ENCODE results near the gene EFCAB12.
A peak's percentile ranks its signal among the peaks of the same experiment; 100 is the strongest.
"Not testable (repeated sequence)": the region's sequence is repeated elsewhere in the genome, so short reads cannot be mapped to it uniquely, and the experiment has no call there.

EFCAB12 gene

GRCh38 chr3:129393760-129394564 is 34.5 kb downstream of the EFCAB12 start:
- not testable (repeated sequence) for DNase-seq (ENCODE audit: low read depth)

- DNase-seq (ENCODE audit: low read depth) = no peak
Measured at GRCh38 chr3:129393271-129393670, 35.2 kb downstream of the EFCAB12 start.

- not testable (repeated sequence) for DNase-seq (ENCODE audit: low read depth)
Measured at GRCh38 chr3:129392106-129392887, 36.1 kb downstream of the EFCAB12 start.

GRCh38 chr3:129391583-129391982 is 36.9 kb downstream of the EFCAB12 start:
- not testable (repeated sequence) for DNase-seq (ENCODE audit: low read depth)

GRCh38 chr3:129389572-129389937 is 38.9 kb downstream of the EFCAB12 start:
- no peak for DNase-seq (ENCODE audit: low read depth)

GRCh38 chr3:129388791-129389571 is 39.5 kb downstream of the EFCAB12 start:
- DNase-seq (ENCODE audit: low read depth) = not testable (repeated sequence)

GRCh38 chr3:129387487-129387886 is 40.9 kb downstream of the EFCAB12 start:
- no peak for DNase-seq (ENCODE audit: low read depth)

GRCh38 chr3:129386984-129387383 is 41.5 kb downstream of the EFCAB12 start:
- no peak for DNase-seq (ENCODE audit: low read depth)

GRCh38 chr3:129385507-129385906 is 42.9 kb downstream of the EFCAB12 start:
- DNase-seq (ENCODE audit: low read depth) = not testable (repeated sequence)

- DNase-seq (ENCODE audit: low read depth) = no peak
Measured at GRCh38 chr3:129384594-129385323, 43.7 kb downstream of the EFCAB12 start.

- not testable (repeated sequence) for DNase-seq (ENCODE audit: low read depth)
Measured at GRCh38 chr3:129384103-129384502, 44.3 kb downstream of the EFCAB12 start.

GRCh38 chr3:129383292-129383860 is 45.1 kb downstream of the EFCAB12 start:
- DNase-seq (ENCODE audit: low read depth) = peak; percentile 13

GRCh38 chr3:129382366-129382765 is 46.1 kb downstream of the EFCAB12 start:
- DNase-seq (ENCODE audit: low read depth) = no peak

- DNase-seq (ENCODE audit: low read depth) = no peak
Measured at GRCh38 chr3:129379582-129380358, 48.7 kb downstream of the EFCAB12 start.

- DNase-seq (ENCODE audit: low read depth) = no peak
Measured at GRCh38 chr3:129378949-129379348, 49.5 kb downstream of the EFCAB12 start.

GRCh38 chr3:129377615-129378014 is 50.8 kb downstream of the EFCAB12 start:
- no peak for DNase-seq (ENCODE audit: low read depth)

- no peak for DNase-seq (ENCODE audit: low read depth)
Measured at GRCh38 chr3:129375099-129375498, 53.3 kb downstream of the EFCAB12 start.

- no peak for DNase-seq (ENCODE audit: low read depth)
Measured at GRCh38 chr3:129371041-129371826, 57.2 kb downstream of the EFCAB12 start.

GRCh38 chr3:129370248-129370964 is 58.0 kb downstream of the EFCAB12 start:
- no peak for DNase-seq (ENCODE audit: low read depth)

All from stimulated activated CD8-positive, alpha-beta memory T cell treated with anti-CD3 and anti-CD28 coated beads, Interleukin-12 subunit alpha, Interleukin-12 subunit beta, amount 100 ng/mL, for 4 hours (primary cell).